Effector CD4-positive, alpha-beta T cell (primary cell): Measurements from ENCODE around the gene THBS2.
"Not testable (repeated sequence)": the region's sequence is repeated elsewhere in the genome, so short reads cannot be mapped to it uniquely, and the experiment has no call there.

Experiments used
- DNase-seq: peaks from one replicate; pipeline ENCODE4 v3.0.0-alpha.2; 2020

The THBS2 gene

GRCh38 chr6:169229615-169230321 lies 23.9 kb downstream of the THBS2 start:
- DNase-seq = no peak

GRCh38 chr6:169227116-169227515 lies 26.5 kb downstream of the THBS2 start:
- no peak for DNase-seq

- DNase-seq = no peak
These were observed 27.8 kb downstream of the THBS2 start for GRCh38 chr6:169225887-169226286.

GRCh38 chr6:169225131-169225576 lies 28.5 kb downstream of the THBS2 start:
- no peak for DNase-seq

GRCh38 chr6:169224716-169225115 lies 28.9 kb downstream of the THBS2 start:
- DNase-seq = no peak

- DNase-seq = no peak
These were observed 29.4 kb downstream of the THBS2 start for GRCh38 chr6:169224185-169224695.

- no peak for DNase-seq
These were observed 30.6 kb downstream of the THBS2 start for GRCh38 chr6:169223006-169223405.

- no peak for DNase-seq
These were observed 31.5 kb downstream of the THBS2 start for GRCh38 chr6:169222126-169222525.

GRCh38 chr6:169221264-169221663 lies 32.4 kb downstream of the THBS2 start:
- no peak for DNase-seq

- no peak for DNase-seq
These were observed 33.3 kb downstream of the THBS2 start for GRCh38 chr6:169220068-169220964.

- no peak for DNase-seq
These were observed 35.7 kb downstream of the THBS2 start for GRCh38 chr6:169217972-169218371.

- no peak for DNase-seq
These were observed 36.8 kb downstream of the THBS2 start for GRCh38 chr6:169216830-169217229.

GRCh38 chr6:169215201-169215681 lies 38.4 kb downstream of the THBS2 start:
- DNase-seq = no peak

- DNase-seq = not testable (repeated sequence)
These were observed 38.9 kb downstream of the THBS2 start for GRCh38 chr6:169214789-169215188.

- DNase-seq = no peak
These were observed 39.7 kb downstream of the THBS2 start for GRCh38 chr6:169213814-169214520.

- peak; percentile 72 for DNase-seq
These were observed 40.5 kb downstream of the THBS2 start for GRCh38 chr6:169212897-169213813.

- no peak for DNase-seq
These were observed 41.2 kb downstream of the THBS2 start for GRCh38 chr6:169212436-169212835.

- no peak for DNase-seq
These were observed 41.8 kb downstream of the THBS2 start for GRCh38 chr6:169211881-169212280.

GRCh38 chr6:169210611-169211010 lies 43.0 kb downstream of the THBS2 start:
- DNase-seq = no peak

GRCh38 chr6:169208011-169208410 lies 45.6 kb downstream of the THBS2 start:
- DNase-seq = no peak

- DNase-seq = no peak
These were observed 46.2 kb downstream of the THBS2 start for GRCh38 chr6:169207482-169207881.
